BE2C (cell line): ENCODE results near the gene ABCA5.

Experiments used
- DNase-seq: peaks from one replicate; pipeline ENCODE4 v3.0.0-alpha.2; 2020
- H3K27me3 ChIP-seq: fragments of 250-450 bp; sonication (Bioruptor Pico); 2 replicates; pipeline ENCODE4 v1.5.1; 2020; ENCODE audit warnings: mild to moderate bottlenecking
- H3K36me3 ChIP-seq: fragments of 250-450 bp; sonication (Bioruptor Pico); 2 replicates; pipeline ENCODE4 v1.5.1; 2020; ENCODE audit warnings: mild to moderate bottlenecking
- H3K4me1 ChIP-seq: fragments of 250-450 bp; sonication (Bioruptor Pico); 2 replicates; pipeline ENCODE4 v1.5.1; 2020
- H3K4me3 ChIP-seq: 2 replicates; pipeline ENCODE4 v1.5.1; 2011; ENCODE audit warnings: low read depth, low read length
- H3K9me3 ChIP-seq: fragments of 250-450 bp; sonication (Bioruptor Pico); 2 replicates; pipeline ENCODE4 v1.5.1; 2020
- TF ChIP-seq, protein P1 (sequence below): IDR thresholded peaks from 2 replicates; pipeline ENCODE4 v1.5.1; 2012; ENCODE audit warnings: mild to moderate bottlenecking, low read depth, low read length

Gene ABCA5

DNA sequence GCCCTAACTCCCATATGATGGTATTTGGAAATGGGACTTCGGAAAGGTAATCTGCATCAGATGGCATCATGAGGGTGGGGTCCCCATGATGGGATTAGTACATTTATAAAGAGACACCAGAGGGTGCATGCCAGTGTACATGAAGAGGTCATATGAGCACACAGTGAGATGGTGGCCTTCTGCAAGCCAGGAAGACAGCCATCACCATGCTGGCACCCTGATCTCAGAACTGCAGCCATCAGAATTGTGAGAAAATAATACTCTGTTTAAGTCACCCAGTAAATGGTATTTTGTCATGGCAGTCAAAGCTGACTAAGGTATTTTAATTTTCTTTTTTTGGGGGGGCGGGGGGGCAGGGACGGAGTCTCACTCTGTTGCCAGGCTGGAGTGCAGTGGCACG is 51.2 kb downstream of the ABCA5 start:
- H3K4me1 ChIP-seq: no peaks in the 10 kb centered on the region
- no peaks in the 10 kb centered on the region for H3K36me3 ChIP-seq
- no peaks in the 10 kb centered on the region for H3K27me3 ChIP-seq
- no peak overlapping the region for H3K4me3 ChIP-seq
- DNase-seq: no peak
- no peaks in the 10 kb centered on the region for H3K9me3 ChIP-seq
- TF ChIP-seq, protein P1, sequence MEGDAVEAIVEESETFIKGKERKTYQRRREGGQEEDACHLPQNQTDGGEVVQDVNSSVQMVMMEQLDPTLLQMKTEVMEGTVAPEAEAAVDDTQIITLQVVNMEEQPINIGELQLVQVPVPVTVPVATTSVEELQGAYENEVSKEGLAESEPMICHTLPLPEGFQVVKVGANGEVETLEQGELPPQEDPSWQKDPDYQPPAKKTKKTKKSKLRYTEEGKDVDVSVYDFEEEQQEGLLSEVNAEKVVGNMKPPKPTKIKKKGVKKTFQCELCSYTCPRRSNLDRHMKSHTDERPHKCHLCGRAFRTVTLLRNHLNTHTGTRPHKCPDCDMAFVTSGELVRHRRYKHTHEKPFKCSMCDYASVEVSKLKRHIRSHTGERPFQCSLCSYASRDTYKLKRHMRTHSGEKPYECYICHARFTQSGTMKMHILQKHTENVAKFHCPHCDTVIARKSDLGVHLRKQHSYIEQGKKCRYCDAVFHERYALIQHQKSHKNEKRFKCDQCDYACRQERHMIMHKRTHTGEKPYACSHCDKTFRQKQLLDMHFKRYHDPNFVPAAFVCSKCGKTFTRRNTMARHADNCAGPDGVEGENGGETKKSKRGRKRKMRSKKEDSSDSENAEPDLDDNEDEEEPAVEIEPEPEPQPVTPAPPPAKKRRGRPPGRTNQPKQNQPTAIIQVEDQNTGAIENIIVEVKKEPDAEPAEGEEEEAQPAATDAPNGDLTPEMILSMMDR: no peak

DNA sequence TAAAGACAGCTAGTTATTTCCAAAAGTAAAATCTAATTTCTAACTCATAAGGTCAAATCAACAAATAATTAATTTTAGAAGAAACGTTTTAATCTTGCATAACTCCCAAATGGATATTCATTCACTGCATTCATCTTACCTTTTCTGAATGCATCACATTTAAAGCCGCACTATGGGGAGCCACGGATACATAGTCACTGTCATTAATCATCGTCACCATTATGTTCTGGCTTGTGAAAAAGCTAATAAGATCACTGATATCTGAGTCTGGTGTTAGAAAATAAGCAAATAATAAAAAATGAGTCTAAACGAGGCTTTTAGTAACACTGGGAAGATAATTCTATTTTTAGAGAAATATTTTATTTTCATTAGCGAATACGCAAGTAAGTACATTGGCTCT is 55.9 kb downstream of the ABCA5 start:
- TF ChIP-seq, protein P1: no peak
- Histone ChIP-seq H3K27me3 (no peaks in the 10 kb centered on the region), H3K9me3 (no peaks in the 10 kb centered on the region), H3K4me1 (no peaks in the 10 kb centered on the region), H3K36me3 (no peaks in the 10 kb centered on the region), H3K4me3 (no peak overlapping the region)
- DNase-seq: no peak

DNA sequence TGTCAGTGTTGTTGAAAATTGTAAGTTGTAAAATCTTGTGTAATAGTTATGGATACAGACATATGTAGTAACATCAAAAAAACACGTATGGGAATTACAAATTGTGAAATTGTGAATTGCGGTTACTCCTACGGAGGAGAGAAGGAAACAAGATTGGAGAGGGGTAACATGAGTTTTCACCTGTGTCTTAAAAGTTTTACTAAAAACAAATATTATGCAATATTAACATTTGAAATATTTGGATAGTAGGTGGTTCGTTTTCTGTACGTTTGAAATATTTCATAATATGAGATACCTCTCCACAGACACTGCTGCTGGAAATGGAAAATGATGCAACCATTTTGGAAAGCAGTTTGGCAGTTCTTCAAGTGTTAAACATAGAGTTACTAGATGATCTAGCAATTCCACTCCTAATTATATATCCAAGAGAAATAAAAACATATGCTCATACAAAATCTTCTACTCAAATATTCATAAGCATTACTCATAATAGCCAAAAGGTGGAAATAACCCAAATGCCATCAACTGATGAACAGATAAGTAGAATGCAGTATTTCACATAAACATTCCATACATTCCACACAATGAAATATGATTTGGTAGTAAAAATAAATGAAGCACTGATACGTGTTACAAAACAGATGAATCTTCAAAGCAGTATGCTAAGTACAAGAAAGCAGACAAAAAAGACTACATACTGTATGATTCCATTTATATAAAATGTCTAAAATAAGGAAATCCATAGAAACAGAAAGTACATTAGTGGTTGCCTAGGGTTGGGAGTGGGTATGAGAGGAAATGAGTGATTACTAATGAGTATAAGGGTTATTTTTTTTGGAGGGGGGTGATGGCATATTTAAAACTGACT is 57.6 kb downstream of the ABCA5 start:
- no peak for DNase-seq
- H3K4me1 ChIP-seq: no peaks in the 10 kb centered on the region
- no peaks in the 10 kb centered on the region for H3K9me3 ChIP-seq
- H3K27me3 ChIP-seq: no peaks in the 10 kb centered on the region
- TF ChIP-seq, protein P1: no peak
- no peak overlapping the region for H3K4me3 ChIP-seq
- no peaks in the 10 kb centered on the region for H3K36me3 ChIP-seq

DNA sequence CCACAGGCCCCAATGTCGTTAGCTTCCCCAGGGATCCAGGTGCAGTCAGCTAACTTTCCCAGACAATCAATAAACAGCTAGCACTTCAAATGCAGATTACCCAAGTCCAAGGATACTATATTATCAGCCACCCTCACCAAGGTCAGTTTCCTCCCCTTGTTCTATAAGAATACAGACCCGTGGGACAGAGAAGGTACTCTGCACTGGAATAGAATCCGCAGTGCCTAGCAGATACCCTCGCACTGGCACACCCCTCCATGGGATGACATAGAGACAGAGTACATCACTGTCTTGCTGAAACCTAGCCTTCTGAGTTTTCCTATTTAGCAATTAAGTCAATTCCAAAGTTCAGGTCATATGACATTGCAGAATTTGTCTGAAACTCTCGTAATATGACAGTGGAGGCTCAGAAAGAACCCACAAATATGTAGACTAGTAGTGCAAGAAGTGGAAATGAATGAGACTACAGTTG is 58.4 kb downstream of the ABCA5 start:
- DNase-seq: no peak
- H3K4me1 ChIP-seq: no peaks in the 10 kb centered on the region
- H3K27me3 ChIP-seq: no peaks in the 10 kb centered on the region
- H3K9me3 ChIP-seq: no peaks in the 10 kb centered on the region
- H3K4me3 ChIP-seq: no peak overlapping the region
- TF ChIP-seq, protein P1: no peak
- H3K36me3 ChIP-seq: no peaks in the 10 kb centered on the region

DNA sequence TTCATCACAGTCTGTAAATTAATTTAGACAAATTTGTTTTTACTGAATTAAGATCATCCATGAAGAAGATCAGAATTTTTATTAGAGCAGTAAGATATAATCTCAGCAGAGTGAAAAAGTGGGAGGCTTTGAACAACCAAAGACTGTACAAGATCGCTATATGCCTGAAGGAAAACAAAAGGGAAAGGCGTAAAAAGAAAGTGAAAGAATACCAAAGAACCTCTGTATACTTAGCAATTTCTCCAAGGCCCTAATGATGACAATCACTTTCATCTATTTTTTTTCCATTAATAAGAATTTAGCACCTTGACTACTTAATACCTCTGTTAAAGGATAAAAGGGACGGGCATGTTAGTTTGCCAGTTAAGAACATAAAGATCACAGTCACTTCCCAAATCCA is 59.7 kb downstream of the ABCA5 start:
- no peaks in the 10 kb centered on the region for H3K9me3 ChIP-seq
- TF ChIP-seq, protein P1: no peak
- no peak overlapping the region for H3K4me3 ChIP-seq
- H3K36me3 ChIP-seq: no peaks in the 10 kb centered on the region
- H3K4me1 ChIP-seq: no peaks in the 10 kb centered on the region
- H3K27me3 ChIP-seq: no peaks in the 10 kb centered on the region
- no peak for DNase-seq

DNA sequence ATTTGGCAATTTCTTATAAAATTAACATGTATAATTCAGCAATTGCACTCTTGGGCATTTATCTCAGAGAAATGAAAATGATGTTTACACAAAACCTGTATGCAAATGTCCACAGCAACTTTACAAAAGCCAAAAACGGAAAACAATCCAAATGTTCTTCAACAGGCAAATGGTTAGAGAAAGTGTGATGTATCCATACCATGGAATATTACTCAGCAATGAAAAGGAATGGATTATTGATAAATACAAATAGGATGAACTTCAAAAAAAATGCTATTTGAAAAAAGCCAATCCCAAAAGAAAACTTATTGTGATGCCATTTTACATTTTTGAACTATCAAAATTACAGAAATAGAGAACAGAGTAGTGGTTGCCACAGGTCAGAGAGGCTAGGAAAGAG is 61.1 kb downstream of the ABCA5 start:
- Histone ChIP-seq H3K4me1 (no peaks in the 10 kb centered on the region), H3K36me3 (no peaks in the 10 kb centered on the region), H3K4me3 (no peak overlapping the region), H3K27me3 (no peaks in the 10 kb centered on the region), H3K9me3 (no peaks in the 10 kb centered on the region)
- TF ChIP-seq, protein P1: no peak
- DNase-seq: no peak
